ENCODE data around the gene OGA.

The OGA gene

GRCh38 chr10:101766753-101767599 is 51.3 kb downstream of the OGA start:
- no peak overlapping the region for H3K4me3 ChIP-seq (ENCODE audit: low read depth, low read length)
- TF ChIP-seq, protein P1, sequence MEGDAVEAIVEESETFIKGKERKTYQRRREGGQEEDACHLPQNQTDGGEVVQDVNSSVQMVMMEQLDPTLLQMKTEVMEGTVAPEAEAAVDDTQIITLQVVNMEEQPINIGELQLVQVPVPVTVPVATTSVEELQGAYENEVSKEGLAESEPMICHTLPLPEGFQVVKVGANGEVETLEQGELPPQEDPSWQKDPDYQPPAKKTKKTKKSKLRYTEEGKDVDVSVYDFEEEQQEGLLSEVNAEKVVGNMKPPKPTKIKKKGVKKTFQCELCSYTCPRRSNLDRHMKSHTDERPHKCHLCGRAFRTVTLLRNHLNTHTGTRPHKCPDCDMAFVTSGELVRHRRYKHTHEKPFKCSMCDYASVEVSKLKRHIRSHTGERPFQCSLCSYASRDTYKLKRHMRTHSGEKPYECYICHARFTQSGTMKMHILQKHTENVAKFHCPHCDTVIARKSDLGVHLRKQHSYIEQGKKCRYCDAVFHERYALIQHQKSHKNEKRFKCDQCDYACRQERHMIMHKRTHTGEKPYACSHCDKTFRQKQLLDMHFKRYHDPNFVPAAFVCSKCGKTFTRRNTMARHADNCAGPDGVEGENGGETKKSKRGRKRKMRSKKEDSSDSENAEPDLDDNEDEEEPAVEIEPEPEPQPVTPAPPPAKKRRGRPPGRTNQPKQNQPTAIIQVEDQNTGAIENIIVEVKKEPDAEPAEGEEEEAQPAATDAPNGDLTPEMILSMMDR (conservative IDR thresholded peaks at IDR 0.05; ENCODE audit: low read depth, low read length), result no peak

GRCh38 chr10:101766306-101766705 is 51.9 kb downstream of the OGA start:
- no peak overlapping the region for H3K4me3 ChIP-seq (ENCODE audit: low read depth, low read length)
- TF ChIP-seq, protein P1 (conservative IDR thresholded peaks at IDR 0.05; ENCODE audit: low read depth, low read length), result no peak
- DNase-seq (ENCODE audit: low read depth), result no peak

More at GRCh38 chr10:101766753-101767599, 51.3 kb downstream of the OGA start:
- no peak for DNase-seq (ENCODE audit: low read depth)

DNA sequence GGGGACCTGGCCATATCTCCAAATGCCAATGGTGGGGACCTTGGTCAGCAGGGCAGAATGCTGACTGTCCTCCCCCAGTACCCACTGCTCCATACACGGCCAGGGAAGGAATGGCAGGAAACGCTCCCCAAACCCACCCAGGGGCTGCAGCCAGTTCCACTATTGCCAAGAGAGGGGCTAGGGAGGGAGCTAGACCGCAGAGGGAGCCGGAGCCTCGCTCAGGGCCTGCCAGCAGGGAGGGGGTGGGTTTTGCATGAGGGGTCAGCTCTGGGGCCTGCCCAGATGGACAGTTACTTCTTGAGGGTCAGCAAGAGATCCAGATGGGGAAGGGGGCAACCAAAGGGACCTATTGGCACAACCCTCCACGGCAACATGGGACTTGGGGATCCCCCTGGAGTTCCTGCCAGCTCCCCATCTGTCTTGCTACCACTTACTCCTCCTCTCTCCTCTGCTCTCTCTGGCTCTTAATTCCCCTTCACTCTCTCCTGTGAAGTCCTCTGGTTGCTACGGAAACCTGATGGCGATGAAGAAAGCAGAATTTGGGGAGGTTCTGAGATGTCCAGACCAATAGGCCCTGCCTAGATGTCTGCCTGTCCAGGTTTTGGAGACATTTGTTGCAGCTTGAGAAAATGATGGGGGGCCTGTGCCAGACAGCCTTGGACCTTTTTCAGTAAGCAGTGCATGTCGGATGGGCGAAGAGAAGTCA is 55.0 kb downstream of the OGA start:
- TF ChIP-seq, protein P1 (conservative IDR thresholded peaks at IDR 0.05; ENCODE audit: low read depth, low read length), result no peak
- no peak for DNase-seq (ENCODE audit: low read depth)
- no peak overlapping the region for H3K4me3 ChIP-seq (ENCODE audit: low read depth, low read length)

DNA sequence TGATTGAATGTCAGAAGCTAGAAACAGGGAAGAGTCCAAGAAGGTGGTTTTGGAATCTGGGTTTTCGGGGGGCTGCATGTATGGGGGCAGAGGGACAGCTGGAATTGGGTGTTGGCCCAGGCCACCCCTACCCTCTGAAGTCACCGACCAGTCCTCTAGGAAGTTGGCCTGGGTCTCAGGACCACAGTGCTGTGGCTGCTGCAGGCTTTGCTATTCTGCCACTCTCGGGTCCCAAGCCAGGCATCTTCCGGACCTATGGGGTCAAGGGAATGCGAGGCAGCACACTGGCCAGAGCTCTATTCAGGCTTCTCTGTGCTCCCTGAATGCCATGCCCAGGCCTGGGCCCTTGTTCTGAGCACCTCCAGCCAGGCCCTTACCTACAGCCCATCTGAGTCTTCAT is 55.5 kb downstream of the OGA start:
- TF ChIP-seq, protein P1 (conservative IDR thresholded peaks at IDR 0.05; ENCODE audit: low read depth, low read length), result no peak
- no peak for DNase-seq (ENCODE audit: low read depth)
- H3K4me3 ChIP-seq (ENCODE audit: low read depth, low read length), result no peak overlapping the region

DNA sequence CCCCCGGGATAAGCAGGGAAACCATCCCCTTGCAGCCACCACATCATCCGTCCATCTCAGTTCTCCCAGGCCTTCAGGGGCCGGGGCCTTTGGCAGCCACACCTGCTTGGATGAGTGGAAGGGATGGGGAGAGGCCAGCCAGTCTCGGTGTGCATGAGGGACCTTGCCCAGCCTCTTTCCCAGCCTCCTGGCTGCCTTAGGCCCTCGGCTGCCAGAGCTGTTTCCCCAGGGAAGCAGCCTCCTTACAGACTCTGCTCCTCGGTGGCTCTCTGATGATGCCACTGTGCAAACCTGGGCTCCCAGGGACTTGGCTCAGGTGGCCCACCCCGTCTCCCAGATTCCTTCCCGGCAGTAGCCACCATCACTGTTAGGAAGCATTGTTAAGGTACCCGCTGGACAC is 57.0 kb downstream of the OGA start:
- DNase-seq (ENCODE audit: low read depth), result no peak

GRCh38 chr10:101760510-101760909 is 57.7 kb downstream of the OGA start:
- DNase-seq (ENCODE audit: low read depth), result no peak
- no peak overlapping the region for H3K4me3 ChIP-seq (ENCODE audit: low read depth, low read length)
- TF ChIP-seq, protein P1 (conservative IDR thresholded peaks at IDR 0.05; ENCODE audit: low read depth, low read length), result no peak

More for the DNA sequence above, 57.0 kb downstream of the OGA start:
- TF ChIP-seq, protein P1 (conservative IDR thresholded peaks at IDR 0.05; ENCODE audit: low read depth, low read length), result no peak
- no peak overlapping the region for H3K4me3 ChIP-seq (ENCODE audit: low read depth, low read length)

Measured in choroid plexus epithelial cell (primary cell).